WERI-Rb-1 (cell line): ENCODE measurements around the gene STK35.

Experiments
- DNase-seq: peaks from one replicate; pipeline ENCODE4 v3.0.0-alpha.2; 2020
- H3K27ac ChIP-seq: fragments of 250-450 bp; sonication (Bioruptor Pico); 2 replicates; pipeline ENCODE4 v1.5.1; 2020; ENCODE audit warnings: mild to moderate bottlenecking, moderate library complexity
- H3K27me3 ChIP-seq: fragments of 250-450 bp; sonication (Bioruptor Pico); 2 replicates; pipeline ENCODE4 v1.5.1; 2021; ENCODE audit warnings: mild to moderate bottlenecking, low read depth, moderate library complexity; ENCODE audit not compliant: insufficient read depth, severe bottlenecking
- H3K36me3 ChIP-seq: fragments of 250-450 bp; sonication (Bioruptor Pico); 2 replicates; pipeline ENCODE4 v1.5.1; 2020; ENCODE audit warnings: mild to moderate bottlenecking, moderate library complexity
- H3K4me3 ChIP-seq: 2 replicates; pipeline ENCODE4 v1.5.1; 2011; ENCODE audit warnings: low read depth, mild to moderate bottlenecking, control low read depth, low read length
- H3K9me3 ChIP-seq: fragments of 250-450 bp; sonication (Bioruptor Pico); 2 replicates; pipeline ENCODE4 v1.5.1; 2021; ENCODE audit warnings: mild to moderate bottlenecking, moderate library complexity; ENCODE audit not compliant: severe bottlenecking
- CTCF ChIP-seq: IDR thresholded peaks from 2 replicates; pipeline ENCODE4 v1.5.1; 2011; ENCODE audit warnings: low read depth, mild to moderate bottlenecking, control low read depth, inconsistent platforms, low read length

STK35 gene

GRCh38 chr20:2116170-2116940 lies 14.7 kb downstream of the STK35 start:
- TF ChIP-seq CTCF: no peak
- Histone ChIP-seq H3K36me3 (peaks cover 52% of the 10 kb centered on the region), H3K4me3 (no peak overlapping the region), H3K9me3 (no peaks in the 10 kb centered on the region), H3K27ac (no peak overlapping the region), H3K27me3 (no peaks in the 10 kb centered on the region)
- DNase-seq: no peak

- no peak for TF ChIP-seq CTCF
- no peak overlapping the region for H3K4me3 ChIP-seq
- DNase-seq: no peak
- no peaks in the 10 kb centered on the region for H3K27me3 ChIP-seq
- H3K36me3 ChIP-seq: peaks cover 44% of the 10 kb centered on the region
- H3K9me3 ChIP-seq: no peaks in the 10 kb centered on the region
- H3K27ac ChIP-seq: no peak overlapping the region
These were observed 17.2 kb downstream of the STK35 start for GRCh38 chr20:2118783-2119182.

- no peak overlapping the region for H3K27ac ChIP-seq
- DNase-seq: no peak
- no peak for TF ChIP-seq CTCF
- H3K27me3 ChIP-seq: no peaks in the 10 kb centered on the region
- H3K36me3 ChIP-seq: peaks cover 23% of the 10 kb centered on the region
- H3K9me3 ChIP-seq: no peaks in the 10 kb centered on the region
- H3K4me3 ChIP-seq: no peak overlapping the region
These were observed 21.3 kb downstream of the STK35 start for GRCh38 chr20:2122936-2123335.

GRCh38 chr20:2123720-2124119 lies 22.1 kb downstream of the STK35 start:
- no peak for TF ChIP-seq CTCF
- peaks cover 17% of the 10 kb centered on the region for H3K36me3 ChIP-seq
- no peak overlapping the region for H3K27ac ChIP-seq

GRCh38 chr20:2124564-2125213 lies 23.1 kb downstream of the STK35 start:
- TF ChIP-seq CTCF: no peak
- Histone ChIP-seq H3K9me3 (no peaks in the 10 kb centered on the region), H3K27me3 (no peaks in the 10 kb centered on the region), H3K4me3 (no peak overlapping the region), H3K36me3 (peaks cover 8% of the 10 kb centered on the region), H3K27ac (no peak overlapping the region)
- no peak for DNase-seq

More at GRCh38 chr20:2123720-2124119, 22.1 kb downstream of the STK35 start:
- Histone ChIP-seq H3K9me3 (no peaks in the 10 kb centered on the region), H3K27me3 (no peaks in the 10 kb centered on the region), H3K4me3 (no peak overlapping the region)
- DNase-seq: no peak
